ENCODE measurements around the gene LRRC8A.

DNA sequence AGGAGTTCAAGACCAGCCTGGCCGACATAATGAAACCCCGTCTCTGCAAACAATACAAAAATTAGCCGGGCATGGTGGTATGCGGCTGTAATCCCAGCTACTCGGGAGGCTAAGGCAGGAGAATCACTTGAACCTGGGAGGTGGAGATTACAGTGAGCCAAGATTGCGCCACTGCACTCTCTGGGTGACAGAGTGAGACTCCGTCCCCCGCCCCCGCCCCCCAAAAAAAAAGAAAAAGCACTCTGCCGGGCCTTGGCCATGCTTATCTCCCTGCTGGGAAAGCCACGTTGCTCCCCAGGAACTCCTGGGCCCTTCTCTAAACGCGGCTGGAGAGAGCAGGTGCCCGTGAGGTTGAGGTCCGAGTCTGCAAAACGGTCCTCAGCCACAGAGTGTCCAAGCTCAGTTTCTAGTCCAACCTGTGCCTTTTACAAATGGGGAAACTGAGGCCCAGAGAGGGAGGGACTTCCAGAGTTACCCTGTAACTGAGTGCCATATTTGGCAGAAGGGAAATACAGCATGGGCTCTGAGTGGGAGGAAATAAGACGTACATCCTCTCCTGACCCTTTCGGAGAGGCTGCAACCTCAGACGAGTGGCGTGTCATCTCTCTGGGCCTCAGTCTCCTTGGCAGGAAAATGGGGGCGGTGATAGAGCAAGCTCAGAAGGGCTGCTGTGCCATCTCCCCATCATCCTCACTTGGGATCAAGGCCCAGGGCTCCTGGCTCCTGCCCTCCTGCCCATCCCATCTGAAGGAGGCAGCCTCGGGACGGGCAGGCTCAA, 32.3 kb downstream of the LRRC8A start:
- TF ChIP-seq CTCF (conservative IDR thresholded peaks at IDR 0.05; ENCODE audit: low read length) (no peak), EZH2phosphoT487 (IDR thresholded peaks at IDR 0.05; ENCODE audit: borderline replicate concordance) (no peak)
